Lower lobe of right lung (tissue), 2 donors: Measurements from ENCODE around the gene RAB8B. TPM values are rescaled to one million over a fixed set of nuclear protein-coding genes. Genes with fewer than 3 reads are reported as not detected.
A peak's percentile ranks its signal among the peaks of the same experiment; 100 is the strongest.

ENCODE experiments used
- ATAC-seq, 2 donors: fragments of 200-7000 bp; cut with Tn5 transposase; one replicate each; pipeline ENCODE4 v1.9.1; 2020 to 2022; ENCODE audit warnings: mild to moderate bottlenecking in 2 of 2, moderate library complexity in 2 of 2
- DNase-seq: peaks from one replicate; pipeline ENCODE4 v3.0.0-alpha.2; 2020
- H3K27ac ChIP-seq: fragments of 200-600 bp; one replicate; pipeline ENCODE4 v1.8.0; 2022
- H3K27me3 ChIP-seq: fragments of 200-600 bp; one replicate; pipeline ENCODE4 v1.8.0; 2022; ENCODE audit warnings: low read depth
- H3K36me3 ChIP-seq: fragments of 200-600 bp; one replicate; pipeline ENCODE4 v1.8.0; 2022; ENCODE audit warnings: mild to moderate bottlenecking
- H3K4me1 ChIP-seq: fragments of 200-600 bp; one replicate; pipeline ENCODE4 v1.8.0; 2022
- H3K4me3 ChIP-seq: fragments of 200-600 bp; one replicate; pipeline ENCODE4 v1.8.0; 2022; ENCODE audit warnings: mild to moderate bottlenecking
- H3K9me3 ChIP-seq: fragments of 200-600 bp; one replicate; pipeline ENCODE4 v1.8.0; 2022
- CTCF ChIP-seq: fragments of 200-600 bp; IDR thresholded peaks from one replicate; pipeline ENCODE4 v1.8.0; 2022; ENCODE audit warnings: antibody characterized with exemption, mild to moderate bottlenecking
- intact Hi-C: fragments of 100-400 bp; cut with DNase I; formaldehyde crosslinking; loops from one replicate; pipeline ENCODE4 v1.11.0; 2022
- total RNA-seq: library from RNA; stranded (reverse); fragmentation: NEBNext Ultra II Directional; extraction: Animal tissue kit (Norgen Biotek cat#: 25700); gene quantifications from one replicate; pipeline ENCODE4 v1.2.1, GENCODE V29; 2021
- donor health status: DM: no; HTN: yes; CAD: no; lungs with severe emphysema.

Gene RAB8B
- total RNA-seq, 1 donor from 2014 or later: 72.7 TPM

DNA sequence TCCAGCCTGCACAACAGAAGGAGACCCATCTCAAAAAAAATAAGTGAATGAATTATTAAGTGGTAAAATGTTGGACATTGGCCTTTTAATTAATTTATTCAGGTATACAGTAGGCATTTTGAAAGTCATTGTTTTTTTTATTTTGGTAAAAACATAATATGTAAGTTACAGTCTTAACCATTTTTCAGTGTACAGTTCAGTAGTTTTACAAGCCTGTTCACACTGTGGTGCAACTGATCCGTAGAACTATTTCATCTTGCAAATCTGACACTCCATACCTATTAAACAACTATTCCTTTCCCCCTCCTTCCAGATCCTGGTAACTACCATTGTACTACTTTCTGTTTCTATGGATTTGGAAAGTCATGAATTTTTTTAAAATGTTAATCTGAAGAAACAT is 51.9 kb downstream of the RAB8B start:
- no peak for DNase-seq
- no peak overlapping the region for H3K4me3 ChIP-seq

GRCh38 chr15:63243101-63243500 is 53.7 kb downstream of the RAB8B start:
- ATAC-seq (peak in 1 of 2 donors; percentile 23), DNase-seq (no peak)
- Histone ChIP-seq H3K27ac (peak overlapping the region; percentile 50), H3K4me3 (no peak overlapping the region), H3K36me3 (peaks cover 12% of the 10 kb centered on the region), H3K27me3 (no peaks in the 10 kb centered on the region), H3K9me3 (no peaks in the 10 kb centered on the region), H3K4me1 (peaks cover 79% of the 10 kb centered on the region)
- no peak for TF ChIP-seq CTCF
- intact Hi-C loops: no loop called here

More for the DNA sequence above, 51.9 kb downstream of the RAB8B start:
- peaks cover 12% of the 10 kb centered on the region for H3K36me3 ChIP-seq
- H3K27me3 ChIP-seq: no peaks in the 10 kb centered on the region
- TF ChIP-seq CTCF: no peak
- no peak for ATAC-seq
- intact Hi-C loops: no loop called here
- H3K27ac ChIP-seq: no peak overlapping the region
- no peaks in the 10 kb centered on the region for H3K9me3 ChIP-seq
- H3K4me1 ChIP-seq: peaks cover 80% of the 10 kb centered on the region

DNA sequence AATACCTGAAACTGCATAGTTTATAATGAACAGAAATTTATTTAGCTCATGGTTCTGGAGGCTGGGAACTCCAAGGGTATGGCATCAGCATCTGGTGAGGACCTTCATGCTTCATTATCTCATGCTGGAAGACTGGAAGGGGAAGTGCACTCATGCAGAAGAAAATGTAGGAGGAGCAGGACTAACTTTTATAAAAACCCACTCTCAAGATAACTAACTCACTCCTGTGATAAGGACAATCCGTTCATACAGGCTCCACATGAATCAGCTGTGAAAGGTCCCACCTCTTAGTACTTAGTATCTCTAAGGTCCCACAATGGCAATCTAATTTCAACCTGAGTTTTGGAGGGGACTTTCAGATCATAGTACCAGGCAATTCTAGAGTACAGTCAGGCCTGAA is 54.4 kb downstream of the RAB8B start:
- ATAC-seq (no peak), DNase-seq (no peak)
- H3K4me1 ChIP-seq: peaks cover 76% of the 10 kb centered on the region
- no peak for TF ChIP-seq CTCF
- no peaks in the 10 kb centered on the region for H3K9me3 ChIP-seq
- H3K27me3 ChIP-seq: no peaks in the 10 kb centered on the region
- peaks cover 12% of the 10 kb centered on the region for H3K36me3 ChIP-seq
- no peak overlapping the region for H3K4me3 ChIP-seq
- intact Hi-C loops: no loop called here
- peak overlapping the region; percentile 50 for H3K27ac ChIP-seq

DNA sequence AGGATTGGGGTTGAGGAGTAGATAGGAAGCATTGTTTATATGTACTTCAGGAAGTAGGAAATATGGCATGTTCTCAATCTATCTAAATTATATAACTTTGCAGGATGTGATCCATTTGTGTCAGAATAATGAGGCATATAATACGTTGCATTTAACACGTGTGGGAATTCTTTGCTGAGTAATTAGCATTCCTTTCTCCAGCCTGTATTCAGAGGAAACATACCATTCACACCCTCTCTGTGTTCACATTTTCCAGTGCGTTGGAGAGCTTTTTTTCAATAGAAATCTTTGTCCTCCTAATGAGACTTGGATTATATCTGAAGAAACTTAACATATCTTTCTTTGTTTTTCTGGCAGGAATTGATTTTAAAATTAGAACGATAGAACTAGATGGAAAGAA is 55.0 kb downstream of the RAB8B start:
- no peak for DNase-seq
- H3K4me3 ChIP-seq: no peak overlapping the region
- TF ChIP-seq CTCF: no peak

DNA sequence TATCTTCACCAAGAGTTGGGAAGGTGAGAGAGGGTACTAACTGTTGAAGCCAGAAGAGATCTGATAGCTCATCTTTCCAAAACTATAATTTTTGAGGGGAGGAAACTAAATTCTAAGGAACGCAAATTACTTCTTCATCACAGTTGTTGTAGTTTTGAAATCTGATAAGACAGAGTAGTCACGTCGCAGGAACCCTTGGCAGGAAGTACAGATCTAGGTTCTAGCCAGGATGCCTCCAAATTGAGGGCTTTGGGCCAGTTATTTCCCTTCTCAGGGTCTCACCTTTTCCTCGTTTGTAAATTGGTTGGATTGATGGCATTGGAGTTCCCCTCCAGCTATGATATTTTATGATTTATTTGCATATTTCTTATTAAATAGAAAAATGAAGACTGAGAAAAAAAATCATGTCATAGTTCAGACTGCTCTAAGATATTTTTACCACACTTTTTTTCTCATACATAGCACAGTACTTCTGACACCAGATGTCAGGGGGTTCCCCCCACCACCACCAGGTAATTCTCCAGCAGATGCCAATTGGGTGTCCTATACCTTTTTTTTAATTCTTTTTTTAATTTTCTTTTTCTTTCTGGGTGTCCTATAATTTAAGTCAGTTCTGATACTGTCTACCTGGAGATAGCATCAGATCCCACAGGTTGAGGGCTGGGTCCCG is 55.7 kb downstream of the RAB8B start:
- H3K4me3 ChIP-seq: no peak overlapping the region
- no peaks in the 10 kb centered on the region for H3K9me3 ChIP-seq
- no peak for TF ChIP-seq CTCF
- peaks cover 14% of the 10 kb centered on the region for H3K36me3 ChIP-seq
- peak overlapping the region; percentile 50 for H3K27ac ChIP-seq
- DNase-seq (no peak), ATAC-seq (no peak)
- H3K27me3 ChIP-seq: no peaks in the 10 kb centered on the region
- H3K4me1 ChIP-seq: peaks cover 62% of the 10 kb centered on the region
- intact Hi-C loops: no loop called here

More for the DNA sequence above, 55.0 kb downstream of the RAB8B start:
- Histone ChIP-seq H3K4me1 (peaks cover 69% of the 10 kb centered on the region), H3K27me3 (no peaks in the 10 kb centered on the region), H3K36me3 (peaks cover 12% of the 10 kb centered on the region), H3K27ac (peak overlapping the region; percentile 50), H3K9me3 (no peaks in the 10 kb centered on the region)
- ATAC-seq: peak in 1 of 2 donors; percentile 44
- intact Hi-C loops: no loop called here
